ENCODE measurements around the gene NR1D1. TPM values are rescaled to one million over a fixed set of nuclear protein-coding genes. Genes with fewer than 3 reads are reported as not detected.

The NR1D1 gene
- total and polyA plus RNA-seq, 2 of the 13 experiments (the other 11 are each of a cell fraction or from before 2014, with no cell fraction given) = 2.1 to 2.7 TPM

GRCh38 chr17:40098846-40099618 is 1.4 kb downstream of the NR1D1 start (continued):
- no peak for TF ChIP-seq CHCHD3 (CRISPR knock-in tag; IDR thresholded peaks at IDR 0.05)
- no peak for TF ChIP-seq ZFP62 (CRISPR knock-in tag; IDR thresholded peaks at IDR 0.05)
- TF ChIP-seq MAX (IDR thresholded peaks at IDR 0.05) = peak; percentile 99
- TF ChIP-seq ZNF576 (CRISPR knock-in tag; IDR thresholded peaks at IDR 0.05) = no peak
- peak; percentile 82 for TF ChIP-seq NFYB (CRISPR knock-in tag; IDR thresholded peaks at IDR 0.05)
- peak; percentile 95 for TF ChIP-seq GABPB1 (CRISPR knock-in tag; IDR thresholded peaks at IDR 0.05)
- peak; percentile 39; the same call in 1 of the 2 replicates for TF ChIP-seq NKX3-1 (CRISPR knock-in tag; IDR thresholded peaks at IDR 0.05)
- peak; percentile 92; the same call in 1 of the 2 replicates for TF ChIP-seq GTF3A (CRISPR knock-in tag; conservative IDR thresholded peaks at IDR 0.05)
- peak; percentile 83; the same call in 1 of the 2 replicates for TF ChIP-seq TSC22D2 (CRISPR knock-in tag; IDR thresholded peaks at IDR 0.05; ENCODE audit: borderline replicate concordance)
- peak; percentile 87 for TF ChIP-seq HBP1 (CRISPR knock-in tag; IDR thresholded peaks at IDR 0.05; ENCODE audit: low read depth)
- TF ChIP-seq ZNF788 (CRISPR knock-in tag; IDR thresholded peaks at IDR 0.05; ENCODE audit: borderline replicate concordance) = peak; percentile 99
- TF ChIP-seq FOXJ3 (CRISPR knock-in tag; IDR thresholded peaks at IDR 0.05; ENCODE audit: borderline replicate concordance) = 0 out of 2 replicates have a peak, but pooled peaks have one; percentile 59
- TF ChIP-seq NFRKB (IDR thresholded peaks at IDR 0.05) = no peak
- TF ChIP-seq TEAD2 (CRISPR knock-in tag; IDR thresholded peaks at IDR 0.05) = no peak
- TF ChIP-seq PTBP1 (IDR thresholded peaks at IDR 0.05; ENCODE audit: low read depth, low read length, poor library complexity, severe bottlenecking) = no peak
- TF ChIP-seq ZNF281 (CRISPR knock-in tag; IDR thresholded peaks at IDR 0.05; ENCODE audit: borderline replicate concordance) = peak; percentile 92
- peak; percentile 97 for TF ChIP-seq ZNF446 (CRISPR knock-in tag; IDR thresholded peaks at IDR 0.05)
- 0 out of 2 replicates have a peak, but pooled peaks have one; percentile 46 for TF ChIP-seq ZNF33A (CRISPR knock-in tag; IDR thresholded peaks at IDR 0.05; ENCODE audit: borderline replicate concordance)
- no peak for TF ChIP-seq CERS6 (CRISPR knock-in tag; IDR thresholded peaks at IDR 0.05)
- TF ChIP-seq GMEB1 (CRISPR knock-in tag; IDR thresholded peaks at IDR 0.05; ENCODE audit: borderline replicate concordance) = peak; percentile 79
